HG02943 (cell line): ENCODE results near the gene ZNF677.
"Not testable (repeated sequence)": the region's sequence is repeated elsewhere in the genome, so short reads cannot be mapped to it uniquely, and the experiment has no call there.

Experiments used
- ATAC-seq: cut with Tn5 transposase; IDR thresholded peaks from one replicate; pipeline ENCODE4 v1.9.1; 2021; ENCODE audit warnings: mild to moderate bottlenecking, low read depth, moderate library complexity; ENCODE audit not compliant: unreplicated experiment

The ZNF677 gene

GRCh38 chr19:53195265-53195903, 59.3 kb downstream of the ZNF677 start:
- no peak for ATAC-seq

GRCh38 chr19:53193535-53194222, 61.0 kb downstream of the ZNF677 start:
- no peak for ATAC-seq

GRCh38 chr19:53192771-53193534, 61.7 kb downstream of the ZNF677 start, which contains the start of gene ZNF665:
TSS of gene ZNF665 (minus strand) at chr19:53193358. CDS start at chr19:53182898, 10,460 bp downstream.
- no peak for ATAC-seq

- ATAC-seq, result no peak
Observed at GRCh38 chr19:53190253-53190652, 64.4 kb downstream of the ZNF677 start.

- not testable (repeated sequence) for ATAC-seq
Observed at GRCh38 chr19:53189691-53190198, 64.9 kb downstream of the ZNF677 start.
